Stimulated activated CD4-positive, alpha-beta T cell treated with anti-CD3 and anti-CD28 coated beads, Interleukin-4, amount 100 ng/mL, for 4 hours (primary cell): ENCODE data around the gene GLRA1.
"Not testable (repeated sequence)": the region's sequence is repeated elsewhere in the genome, so short reads cannot be mapped to it uniquely, and the experiment has no call there.

Experiments used
- DNase-seq, 2 experiments: peaks; one replicate each; pipeline ENCODE4 v3.0.0-alpha.2; 2020

Gene GLRA1

GRCh38 chr5:151913425-151913824, 11.2 kb downstream of the GLRA1 start:
- DNase-seq: no peak

- no peak for DNase-seq
Observed at GRCh38 chr5:151912360-151912759, 12.3 kb downstream of the GLRA1 start.

- no peak for DNase-seq
Observed at GRCh38 chr5:151911011-151911410, 13.6 kb downstream of the GLRA1 start.

GRCh38 chr5:151909628-151910027, 15.0 kb downstream of the GLRA1 start:
- no peak for DNase-seq

DNA sequence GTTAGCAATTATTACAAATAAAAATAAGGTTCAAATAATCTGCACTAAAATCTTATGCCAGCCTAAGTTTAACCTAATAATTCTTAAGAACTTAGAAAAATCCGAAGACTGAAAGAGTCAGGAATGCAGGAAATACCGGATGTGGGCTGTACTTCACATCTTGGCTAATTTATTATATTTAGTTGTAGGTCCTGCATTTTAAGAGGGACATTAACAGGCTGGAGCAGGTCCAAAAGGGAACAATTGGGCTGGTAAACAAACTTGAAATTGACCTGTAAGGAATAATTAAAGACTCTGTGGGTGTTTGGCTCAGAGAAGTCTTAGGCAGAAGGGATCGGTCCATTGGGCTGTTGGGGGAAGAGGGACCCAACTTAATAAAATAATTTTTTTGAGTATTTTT, 18.4 kb downstream of the GLRA1 start:
- DNase-seq: no peak

GRCh38 chr5:151905557-151905961, 19.1 kb downstream of the GLRA1 start:
- DNase-seq: no peak

GRCh38 chr5:151904909-151905308, 19.7 kb downstream of the GLRA1 start:
- no peak for DNase-seq

DNA sequence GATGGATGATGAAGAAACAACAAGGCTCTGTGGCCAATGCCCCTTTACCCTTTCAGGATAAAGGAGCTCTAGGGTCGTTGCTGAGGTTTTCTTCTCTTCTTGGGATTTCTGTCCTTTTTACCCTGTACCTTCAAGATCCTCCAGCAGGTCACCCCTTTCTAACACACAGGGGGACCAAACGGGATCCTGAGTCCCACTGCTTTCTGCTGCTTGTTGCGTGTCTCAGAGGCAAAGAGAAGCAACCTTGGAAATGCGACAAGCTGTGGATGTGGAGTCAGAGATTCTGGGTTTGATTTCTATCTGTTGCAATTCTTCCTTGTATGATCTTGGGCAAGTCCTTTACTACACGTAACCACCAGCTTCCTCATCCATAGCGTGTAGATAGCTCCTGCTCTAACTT, 20.5 kb downstream of the GLRA1 start:
- DNase-seq: no peak

GRCh38 chr5:151903243-151903653, 21.4 kb downstream of the GLRA1 start:
- DNase-seq: no peak

- DNase-seq: no peak
Observed at GRCh38 chr5:151902215-151902614, 22.4 kb downstream of the GLRA1 start.

DNA sequence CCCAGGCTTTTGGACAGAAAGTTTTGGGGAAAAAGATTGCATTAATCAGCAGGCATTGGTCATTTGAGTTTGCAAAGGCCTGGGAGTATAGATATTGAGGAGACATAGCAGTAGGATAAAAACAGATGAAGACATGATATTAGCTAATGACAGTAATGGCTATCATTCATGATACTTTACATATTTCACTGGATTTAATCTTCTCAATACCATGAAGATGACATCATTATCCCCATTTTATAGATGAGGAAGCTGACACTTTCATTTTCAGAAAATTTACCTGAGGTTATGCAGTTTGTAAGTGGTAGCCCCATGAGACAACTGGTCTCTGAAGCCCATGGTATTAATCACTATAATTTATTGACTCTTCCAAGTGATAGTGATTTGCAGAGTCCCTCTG, 23.0 kb downstream of the GLRA1 start:
- no peak for DNase-seq

- DNase-seq: no peak
Observed at GRCh38 chr5:151900891-151901290, 23.8 kb downstream of the GLRA1 start.

GRCh38 chr5:151899399-151899798, 25.3 kb downstream of the GLRA1 start:
- DNase-seq: no peak

GRCh38 chr5:151897896-151898295, 26.8 kb downstream of the GLRA1 start:
- no peak for DNase-seq

DNA sequence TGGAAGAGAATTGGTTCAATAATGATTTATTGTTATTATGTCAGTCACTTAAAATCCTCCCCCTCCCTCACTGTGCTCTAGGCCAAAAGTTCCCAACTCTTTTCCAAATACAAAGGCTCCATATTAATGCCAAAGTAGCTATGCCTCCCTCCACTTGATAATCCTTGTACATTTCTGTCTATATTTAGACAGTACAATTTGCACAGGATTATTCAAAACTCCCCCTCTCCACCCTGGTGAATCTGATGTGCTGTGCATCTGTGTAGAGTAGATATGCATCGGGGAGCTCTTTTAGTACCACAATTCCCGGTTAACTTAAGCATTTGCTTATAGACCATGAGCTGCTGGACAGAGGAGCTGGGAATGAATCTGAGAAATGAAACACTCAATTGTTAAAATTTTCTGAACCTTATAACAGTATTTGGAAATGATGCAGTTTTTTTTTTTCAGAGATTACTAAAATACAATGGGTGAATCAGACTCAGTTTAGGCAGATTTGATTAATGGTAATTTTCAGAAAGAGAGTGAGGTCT, 27.6 kb downstream of the GLRA1 start:
- DNase-seq: no peak

GRCh38 chr5:151896031-151896691, 28.5 kb downstream of the GLRA1 start:
- no peak for DNase-seq

DNA sequence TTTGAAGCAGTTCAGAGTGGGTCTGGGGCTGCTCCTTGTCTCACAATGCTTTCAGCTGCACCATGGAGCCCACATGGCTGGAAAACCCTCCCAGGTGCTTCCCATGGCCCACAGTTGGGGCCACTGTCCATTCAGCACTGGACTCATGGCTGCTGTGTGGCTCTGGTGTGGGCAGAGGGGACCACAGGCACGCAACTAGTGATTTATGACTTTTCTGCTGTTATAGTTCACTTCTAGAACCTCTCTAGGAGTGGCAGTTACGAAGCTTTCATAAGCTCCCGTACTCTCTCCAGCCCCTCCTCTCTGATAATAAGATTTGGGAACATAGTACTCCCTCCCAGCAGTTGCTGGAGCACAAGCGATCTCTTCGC, 29.0 kb downstream of the GLRA1 start:
- DNase-seq: no peak

DNA sequence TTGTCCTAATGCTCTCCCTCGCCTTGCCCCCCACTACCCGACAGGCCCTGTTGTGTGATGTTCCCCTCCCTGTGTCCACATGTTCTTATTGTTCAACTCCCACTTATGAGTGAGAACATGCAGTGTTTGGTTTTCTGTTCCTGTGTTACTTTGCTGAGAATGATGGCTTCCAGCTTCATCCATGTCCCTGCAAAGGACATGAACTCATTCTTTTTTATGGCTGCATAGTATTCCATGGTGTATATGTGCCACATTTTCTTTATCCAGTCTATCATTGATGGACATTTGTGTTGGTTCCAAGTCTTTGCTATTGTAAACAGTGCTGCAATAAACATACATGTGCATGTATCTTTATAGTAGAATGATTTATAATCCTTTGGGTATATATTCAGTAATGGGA, 31.2 kb downstream of the GLRA1 start:
- DNase-seq: not testable (repeated sequence)

GRCh38 chr5:151892393-151892792, 32.3 kb downstream of the GLRA1 start:
- no peak for DNase-seq

DNA sequence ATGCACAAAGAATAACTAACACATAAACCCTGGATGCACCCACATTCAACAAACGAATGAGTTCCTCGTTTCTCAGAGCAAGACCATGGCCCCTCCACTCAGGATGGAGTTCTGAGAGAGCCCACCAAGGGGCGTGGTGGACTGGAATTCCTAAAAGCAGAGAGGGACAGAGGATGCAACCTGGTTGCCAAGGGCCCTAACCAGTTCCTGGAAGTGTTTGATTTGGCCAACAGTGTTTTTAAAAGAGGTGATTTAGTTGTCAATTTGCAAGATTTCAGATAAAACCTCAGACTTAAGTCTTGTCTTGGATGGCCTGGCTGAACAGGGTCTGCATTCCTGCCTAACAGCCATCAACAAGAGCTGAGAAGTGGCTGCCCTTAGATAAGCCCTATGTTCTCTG, 34.4 kb downstream of the GLRA1 start:
- DNase-seq: no peak

- no peak for DNase-seq
Observed at GRCh38 chr5:151889614-151890013, 35.0 kb downstream of the GLRA1 start.

GRCh38 chr5:151886546-151887275, 37.9 kb downstream of the GLRA1 start:
- no peak for DNase-seq

DNA sequence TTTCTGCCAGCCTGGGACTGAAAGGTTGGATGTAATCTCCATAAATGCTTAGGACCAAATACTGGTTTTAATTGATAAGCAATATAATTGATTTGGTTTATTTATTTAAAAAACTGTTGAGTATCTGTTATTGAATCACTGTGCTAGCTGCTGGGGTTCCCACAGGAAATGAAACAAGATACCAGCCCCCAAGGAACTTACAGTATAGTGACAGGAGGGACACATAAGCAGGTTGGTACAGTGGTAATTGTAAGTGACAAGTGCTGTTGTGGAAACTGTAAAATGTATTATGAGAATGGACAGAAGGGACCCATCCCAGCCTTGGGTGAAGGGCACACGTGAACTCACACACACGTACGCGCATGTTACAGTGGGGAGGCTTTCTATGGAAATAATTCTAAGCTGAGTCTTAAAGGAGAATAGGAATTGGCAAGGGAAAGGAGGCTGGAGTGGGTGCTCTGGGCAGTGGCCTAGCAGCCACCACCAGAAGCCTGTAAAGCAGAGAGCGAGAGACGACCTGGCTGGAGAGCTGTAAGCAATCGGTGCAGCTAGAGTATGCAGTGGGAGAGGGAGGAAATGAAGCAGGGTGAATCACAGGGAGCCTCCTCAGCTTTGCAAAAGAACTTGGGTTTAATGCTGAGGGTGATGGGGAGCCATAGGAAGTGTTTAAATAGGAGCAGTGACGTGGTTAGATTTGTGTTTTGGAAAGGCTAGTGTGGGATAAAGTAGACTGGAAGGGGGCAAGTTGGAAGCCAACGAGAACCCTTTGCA, 39.3 kb downstream of the GLRA1 start:
- no peak for DNase-seq
